ENCODE data around the gene HERC2. TPM values are rescaled to one million over a fixed set of nuclear protein-coding genes. Genes with fewer than 3 reads are reported as not detected.

The HERC2 gene
- polyA plus RNA-seq, 10 donors: 28.3 to 43.5 (median 35.7) TPM

DNA sequence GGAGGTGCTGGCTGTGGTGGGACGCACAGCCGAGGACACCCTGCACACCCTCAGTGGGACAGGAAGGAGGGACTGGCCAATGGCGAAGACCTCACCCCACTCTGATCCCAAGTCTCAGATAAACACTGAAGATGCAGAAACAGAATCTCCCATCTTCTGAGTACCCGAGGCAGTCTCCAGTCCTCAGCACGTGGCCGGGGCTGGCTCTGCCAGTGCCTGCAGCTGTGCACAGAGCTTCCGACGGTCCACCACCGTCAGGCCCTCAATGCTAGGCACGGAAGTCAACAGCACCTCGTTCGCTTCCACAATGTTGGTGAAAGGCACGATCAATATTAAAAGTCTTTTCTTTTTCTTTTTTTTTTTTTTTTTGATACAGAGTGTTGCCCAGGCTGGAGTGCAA, 206.1 kb downstream of the HERC2 start:
- no peak for DNase-seq

DNA sequence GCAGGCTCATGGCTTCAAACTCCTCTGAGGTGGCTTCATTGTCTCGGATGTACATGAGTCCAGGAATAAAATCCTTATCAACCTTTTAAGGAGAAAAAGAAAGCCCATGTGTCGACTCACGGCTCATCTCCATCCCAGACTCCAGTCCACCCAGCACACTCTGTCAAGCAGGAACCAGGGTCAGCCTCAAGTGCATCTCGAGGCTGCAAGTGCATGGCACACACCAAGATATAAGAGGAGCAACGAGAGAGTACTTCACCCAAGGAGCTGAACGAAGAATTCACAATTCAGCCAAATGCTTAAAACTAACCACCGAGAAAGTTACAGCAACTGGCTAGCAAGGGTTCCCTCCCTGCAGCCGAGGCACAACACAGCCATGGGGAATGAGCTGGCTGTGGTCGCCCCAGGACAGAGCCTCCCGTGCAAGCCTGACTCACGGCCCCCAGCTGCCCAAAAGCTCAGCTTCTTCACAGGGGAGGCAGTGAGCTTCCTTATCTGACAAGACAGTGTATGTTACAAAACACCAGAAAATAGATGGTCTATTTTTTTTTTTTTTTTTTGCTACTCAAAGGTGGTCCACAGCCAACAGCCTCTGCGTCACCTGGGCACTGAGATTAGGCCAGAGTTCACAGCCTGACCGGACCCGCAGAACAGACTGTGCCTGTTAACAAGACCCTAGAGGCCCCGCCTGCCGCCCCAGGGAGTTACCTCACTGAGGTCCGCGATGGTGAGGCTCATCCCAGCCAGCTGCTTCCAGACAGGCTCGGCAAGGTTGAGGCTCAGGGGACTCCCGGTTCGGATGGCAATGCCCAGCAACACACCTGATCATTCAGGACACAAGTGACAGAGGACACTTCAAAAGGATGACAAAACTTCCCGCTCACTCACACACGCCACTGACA, 207.0 kb downstream of the HERC2 start:
- DNase-seq: no peak

- no peak for DNase-seq
Measured at GRCh38 chr15:28114114-28114455, 207.9 kb downstream of the HERC2 start.

- DNase-seq: no peak
Measured at GRCh38 chr15:28113394-28114113, 208.4 kb downstream of the HERC2 start.

DNA sequence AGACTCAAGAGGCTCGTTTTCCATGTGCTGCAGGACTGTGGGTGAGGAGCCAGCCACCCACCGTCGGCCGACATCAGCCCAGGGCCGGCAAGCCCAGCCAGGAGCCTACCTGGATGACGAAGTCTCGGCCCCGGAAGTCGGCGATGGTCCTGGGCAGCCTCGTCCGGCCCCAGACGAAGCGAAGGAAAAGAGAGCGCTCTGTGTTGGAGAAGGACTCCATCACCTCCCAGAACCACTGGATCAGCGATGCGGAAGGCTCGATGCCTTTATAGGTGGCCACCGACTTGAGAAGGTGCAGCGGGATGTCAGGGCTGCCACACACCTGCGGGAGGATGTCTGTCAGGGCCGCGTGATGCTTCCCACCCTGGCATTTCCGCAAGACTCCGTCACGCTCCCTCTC, 209.0 kb downstream of the HERC2 start:
- DNase-seq: no peak

- DNase-seq: no peak
Measured at GRCh38 chr15:28112101-28112760, 209.7 kb downstream of the HERC2 start.

DNA sequence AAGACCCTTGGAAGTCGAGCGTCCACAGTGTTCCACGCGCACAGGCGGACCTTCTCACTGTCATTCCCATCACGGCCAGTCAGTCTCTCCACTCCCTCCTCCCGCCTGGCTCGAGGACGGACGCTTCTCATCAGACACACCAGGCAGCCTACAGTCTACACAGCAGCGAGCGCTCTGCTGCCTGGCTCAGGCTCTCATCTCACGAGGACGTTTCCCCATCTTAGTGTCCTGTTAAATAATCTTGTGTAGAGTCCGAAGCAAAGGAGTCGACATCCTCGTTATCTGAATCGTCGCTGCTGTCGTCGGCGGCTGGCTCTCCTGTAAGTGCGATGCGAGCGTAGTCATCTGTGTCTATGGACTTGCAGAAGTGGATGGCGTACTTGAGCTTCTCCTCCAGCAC, 210.4 kb downstream of the HERC2 start:
- no peak for DNase-seq

DNA sequence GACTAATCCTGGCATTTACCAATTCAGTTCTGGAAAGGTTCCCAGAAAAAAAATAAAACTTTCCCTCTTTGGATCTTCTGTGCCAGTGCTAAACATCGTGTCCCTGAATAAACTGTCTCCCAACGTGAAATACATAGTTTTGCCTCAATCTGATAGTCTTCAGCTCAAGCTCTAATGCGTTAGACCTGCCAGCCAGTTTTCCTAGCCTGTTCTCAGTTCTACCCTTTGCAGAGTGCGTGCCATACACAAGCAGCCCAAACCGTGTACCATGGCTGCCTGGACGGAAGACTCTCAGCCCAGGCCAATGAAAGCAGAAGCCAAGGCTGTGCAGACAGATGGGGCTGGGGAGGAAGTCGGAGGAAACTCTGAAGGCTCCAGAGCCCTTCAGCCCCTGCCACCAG, 211.5 kb downstream of the HERC2 start:
- no peak for DNase-seq

GRCh38 chr15:28109626-28110455, 212.1 kb downstream of the HERC2 start:
- no peak for DNase-seq

DNA sequence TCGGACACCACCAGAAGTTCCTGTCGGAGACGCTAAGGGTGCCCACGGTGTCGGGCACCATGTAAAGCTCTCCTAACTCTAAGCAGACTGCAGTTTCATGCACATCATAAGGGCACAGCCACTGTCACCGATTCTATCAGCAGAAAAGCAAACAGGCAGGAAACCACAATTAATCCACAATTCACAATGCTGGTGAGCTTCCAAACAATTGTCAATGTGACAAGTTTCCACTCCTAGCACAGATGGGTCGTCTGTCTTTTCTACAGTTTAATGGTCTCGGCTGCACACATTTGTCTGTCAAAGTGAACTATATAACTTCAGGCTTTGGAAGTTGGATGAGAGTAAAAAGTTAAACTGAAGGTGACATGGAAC, 214.1 kb downstream of the HERC2 start:
- DNase-seq: no peak

DNA sequence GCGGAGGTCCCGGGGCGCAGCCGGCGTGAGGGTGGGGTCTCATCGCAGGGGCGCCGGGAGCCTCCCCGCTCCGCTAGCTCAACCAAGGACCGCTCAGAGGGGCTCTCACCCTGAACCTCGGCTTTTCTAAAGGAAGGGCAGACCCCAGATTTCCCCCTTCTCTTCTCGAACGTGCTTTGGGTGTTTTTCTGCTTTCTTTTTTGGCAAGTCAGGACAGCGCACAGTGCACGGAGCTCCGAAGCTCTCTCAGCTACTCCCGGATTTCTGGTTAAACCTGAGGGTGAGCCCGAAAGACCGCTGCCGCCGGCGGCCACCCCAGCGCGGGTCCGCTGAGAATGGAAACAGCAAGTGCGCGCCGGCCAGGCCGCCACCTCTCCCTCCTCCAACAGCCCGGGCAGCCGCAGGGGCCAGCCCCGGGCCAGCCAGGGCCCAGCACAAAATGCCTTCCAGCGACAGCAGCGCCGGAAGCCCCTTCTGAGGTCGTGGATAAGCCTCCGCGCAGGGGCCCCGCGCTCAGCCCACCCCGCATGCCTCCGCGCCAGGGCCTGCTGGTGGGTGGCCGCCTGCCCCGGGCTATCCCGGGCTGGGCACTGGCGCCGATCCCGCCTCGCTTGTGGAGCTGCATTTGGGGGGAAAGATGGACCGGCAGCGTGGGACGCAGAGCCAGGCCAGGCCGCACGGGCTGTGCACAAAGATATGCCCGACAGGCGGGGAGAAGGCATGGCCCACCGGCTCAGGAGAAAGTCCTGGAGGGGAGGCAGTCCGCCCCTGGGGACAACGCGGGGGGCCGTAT, 214.7 kb downstream of the HERC2 start:
- peak in 1 of 3 donors; percentile 72 for DNase-seq

DNA sequence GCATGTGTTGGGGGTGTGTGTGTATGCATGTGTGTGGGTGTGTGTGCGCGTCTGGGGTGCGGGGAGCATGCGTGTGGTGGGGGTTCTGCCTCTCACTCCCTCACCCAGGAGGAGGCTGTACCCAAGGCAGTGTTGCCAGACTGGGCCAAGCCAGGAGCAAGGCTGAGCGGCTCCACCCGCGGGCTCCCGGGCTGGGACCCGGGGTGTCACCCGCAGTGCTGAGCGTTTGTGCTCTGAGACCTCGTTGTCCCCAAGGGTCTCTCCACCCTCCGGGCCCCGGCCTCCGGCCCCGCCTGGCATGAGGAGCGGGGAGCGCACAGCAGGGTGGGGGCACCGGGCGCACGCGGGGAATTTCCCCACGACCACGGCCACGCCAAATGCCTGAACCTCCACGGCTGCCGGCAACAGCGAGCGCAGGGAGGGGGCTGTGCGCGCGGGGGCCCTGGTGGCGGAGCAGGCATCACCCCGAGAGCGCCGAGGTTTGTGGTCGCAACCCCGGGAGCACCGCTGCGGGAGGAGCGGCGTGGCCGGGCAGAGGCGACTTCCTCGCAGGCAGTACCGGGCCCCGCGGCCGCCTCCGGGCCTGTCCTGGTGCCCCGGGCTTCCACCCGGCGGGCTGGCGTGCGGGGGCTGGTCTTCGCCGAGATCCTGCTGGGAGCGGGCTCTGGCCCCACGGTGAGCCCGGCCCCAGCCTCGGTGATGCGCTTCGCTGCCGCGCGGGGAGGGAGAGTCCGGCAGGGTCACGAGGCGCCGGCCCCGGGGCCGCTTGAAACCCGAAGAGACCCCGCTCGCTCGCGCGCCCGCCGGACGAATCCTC, 215.5 kb downstream of the HERC2 start:
- DNase-seq: peak in 1 of 3 donors; percentile 66

GRCh38 chr15:28105793-28106192, 216.2 kb downstream of the HERC2 start:
- DNase-seq: no peak

DNA sequence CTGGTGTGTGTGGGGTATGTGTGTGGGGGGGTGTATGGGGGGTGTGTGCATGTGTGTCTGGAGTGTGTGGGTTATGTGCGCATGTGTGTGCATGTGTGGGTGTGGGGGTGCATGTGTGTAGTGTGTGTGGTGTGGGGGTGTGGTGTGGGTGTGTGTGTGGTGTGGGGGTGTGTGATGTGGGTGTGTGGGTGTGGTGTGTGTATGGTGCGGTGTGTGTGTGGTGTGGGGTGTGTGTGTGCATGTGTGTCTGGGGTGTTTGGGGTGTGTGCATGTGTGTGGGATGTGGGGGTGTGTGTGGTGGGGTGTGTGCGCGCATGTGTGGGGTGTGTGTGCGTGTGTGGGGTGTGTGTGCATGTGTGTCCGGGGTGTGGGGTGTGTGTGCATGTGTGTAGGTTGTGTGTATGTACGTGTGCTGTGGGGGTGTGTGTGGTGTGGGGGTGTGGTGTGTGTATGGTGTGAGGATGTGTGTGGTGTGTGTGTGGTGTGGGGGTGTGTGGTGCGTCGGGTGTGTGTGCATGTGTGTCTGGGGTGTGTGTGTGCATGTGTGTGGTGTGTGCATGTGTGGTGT, 216.7 kb downstream of the HERC2 start:
- no peak for DNase-seq

DNA sequence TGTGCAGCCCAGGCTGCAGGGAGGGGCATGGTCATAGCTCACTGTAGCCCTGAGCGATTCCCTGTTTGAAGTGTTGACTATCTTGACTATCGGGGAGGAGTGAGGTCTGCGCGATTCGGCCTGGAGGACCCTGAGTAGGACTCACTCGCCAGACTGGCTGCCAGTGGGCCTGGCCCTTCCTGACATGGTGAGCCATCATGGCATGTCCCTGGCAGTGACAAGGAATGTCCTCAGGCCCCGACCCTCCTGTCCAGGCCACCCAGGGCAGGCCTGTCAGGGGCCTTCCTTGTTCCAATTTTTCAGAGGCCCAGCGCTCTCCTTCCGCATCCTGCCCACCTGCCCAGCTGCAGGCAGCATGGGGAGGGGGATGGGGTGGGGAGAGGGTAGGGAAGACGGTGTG, 217.7 kb downstream of the HERC2 start:
- DNase-seq: no peak

DNA sequence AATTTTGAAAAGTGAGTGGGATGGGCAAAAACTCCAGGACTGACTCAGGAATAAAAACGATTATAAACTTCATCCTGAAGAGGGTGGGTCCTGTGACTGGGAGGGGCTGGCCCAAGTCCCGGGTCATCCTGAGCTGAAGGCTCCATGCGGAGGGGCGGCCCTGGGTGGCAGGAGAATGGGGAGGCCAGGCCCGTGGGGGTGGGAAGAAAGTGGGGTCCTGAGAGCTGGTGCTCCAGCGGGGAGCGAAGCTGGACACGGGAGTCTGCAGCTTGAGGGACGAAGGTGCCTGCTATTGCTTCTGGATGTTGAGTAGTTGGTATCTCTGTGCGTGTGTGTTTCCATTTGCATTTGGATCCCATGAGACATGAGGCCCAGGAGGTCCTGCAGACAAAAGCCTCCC, 218.1 kb downstream of the HERC2 start:
- DNase-seq: no peak

DNA sequence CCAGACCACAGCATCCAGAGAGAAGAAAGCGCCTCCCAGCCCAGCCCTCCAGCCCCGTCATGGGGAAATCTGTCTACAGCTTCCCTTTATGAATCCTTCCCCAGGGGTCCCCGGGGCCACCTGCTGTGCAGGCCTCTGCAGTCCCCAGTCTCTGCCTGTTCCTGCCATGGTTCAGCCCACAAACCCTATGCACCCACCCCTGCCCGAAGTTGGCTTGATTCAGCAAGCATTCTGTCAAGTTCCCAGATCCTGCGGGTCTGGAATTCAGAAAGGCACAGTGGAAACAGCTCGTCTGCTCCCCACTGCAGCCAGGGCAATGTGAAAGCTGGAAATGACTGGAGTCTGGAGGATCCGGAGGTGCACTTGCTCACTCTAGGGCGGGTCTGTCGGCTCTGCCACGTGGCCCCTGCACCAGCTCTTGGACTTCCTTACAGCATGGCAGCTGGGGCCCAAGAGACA, 220.0 kb downstream of the HERC2 start:
- DNase-seq: no peak

GRCh38 chr15:28101201-28101600, 220.8 kb downstream of the HERC2 start:
- no peak for DNase-seq

GRCh38 chr15:28100516-28101195, 221.3 kb downstream of the HERC2 start:
- DNase-seq: no peak
